A549 (cell line): Measurements from ENCODE around the gene PELI3.

Experiments
- CTCF ChIP-seq: fragments of >200 bp; sonication (Bioruptor Twin); formaldehyde crosslinking; IDR thresholded peaks from 3 replicates; pipeline ENCODE4 v1.5.1; 2016
- EHMT2 ChIP-seq: fragments of 200-600 bp; sonication (generic); IDR thresholded peaks from 2 replicates; pipeline ENCODE4 v1.6.1; 2016; ENCODE audit warnings: antibody characterized with exemption, low read depth, mild to moderate bottlenecking, moderate library complexity
- JUNB ChIP-seq: fragments of >200 bp; sonication (Bioruptor Twin); formaldehyde crosslinking; IDR thresholded peaks from 2 replicates; pipeline ENCODE4 v1.6.1; 2016
- SMC3 ChIP-seq: fragments of >200 bp; sonication (Bioruptor Twin); formaldehyde crosslinking; IDR thresholded peaks from 3 replicates; pipeline ENCODE4 v1.6.1; 2018; ENCODE audit warnings: inconsistent platforms

- no peak for TF ChIP-seq CTCF
- TF ChIP-seq JUNB: no peak
- TF ChIP-seq EHMT2: no peak
- no peak for TF ChIP-seq SMC3
Measured at GRCh38 chr11:66484806-66485380, 18.2 kb downstream of the PELI3 start.
